ENCODE results near the gene RYK.

DNA sequence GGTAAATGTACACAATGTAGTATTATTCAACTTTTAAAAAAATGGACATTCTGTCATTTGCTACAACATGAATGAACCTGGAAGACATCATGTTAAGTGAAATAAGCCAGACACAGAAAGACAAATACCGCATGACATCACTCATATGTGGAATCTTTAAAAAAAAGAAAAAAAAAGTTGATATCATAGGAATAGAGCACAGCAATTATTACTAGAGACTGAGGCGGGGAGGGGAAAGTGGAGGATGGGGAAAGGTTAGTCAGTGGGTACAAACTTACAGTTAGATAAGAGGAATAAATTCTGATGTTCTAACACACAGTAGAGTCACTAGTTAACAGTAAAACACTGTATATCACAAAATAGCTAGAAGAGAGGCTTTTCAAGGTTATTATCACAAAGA is 22.2 kb downstream of the RYK start:
- TF ChIP-seq NR2F2 (IDR thresholded peaks at IDR 0.05) = no peak
- TF ChIP-seq, protein P1, sequence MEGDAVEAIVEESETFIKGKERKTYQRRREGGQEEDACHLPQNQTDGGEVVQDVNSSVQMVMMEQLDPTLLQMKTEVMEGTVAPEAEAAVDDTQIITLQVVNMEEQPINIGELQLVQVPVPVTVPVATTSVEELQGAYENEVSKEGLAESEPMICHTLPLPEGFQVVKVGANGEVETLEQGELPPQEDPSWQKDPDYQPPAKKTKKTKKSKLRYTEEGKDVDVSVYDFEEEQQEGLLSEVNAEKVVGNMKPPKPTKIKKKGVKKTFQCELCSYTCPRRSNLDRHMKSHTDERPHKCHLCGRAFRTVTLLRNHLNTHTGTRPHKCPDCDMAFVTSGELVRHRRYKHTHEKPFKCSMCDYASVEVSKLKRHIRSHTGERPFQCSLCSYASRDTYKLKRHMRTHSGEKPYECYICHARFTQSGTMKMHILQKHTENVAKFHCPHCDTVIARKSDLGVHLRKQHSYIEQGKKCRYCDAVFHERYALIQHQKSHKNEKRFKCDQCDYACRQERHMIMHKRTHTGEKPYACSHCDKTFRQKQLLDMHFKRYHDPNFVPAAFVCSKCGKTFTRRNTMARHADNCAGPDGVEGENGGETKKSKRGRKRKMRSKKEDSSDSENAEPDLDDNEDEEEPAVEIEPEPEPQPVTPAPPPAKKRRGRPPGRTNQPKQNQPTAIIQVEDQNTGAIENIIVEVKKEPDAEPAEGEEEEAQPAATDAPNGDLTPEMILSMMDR (IDR thresholded peaks at IDR 0.05; ENCODE audit: low read depth, low read length, missing input control) = no peak
- TF ChIP-seq YY1 (IDR thresholded peaks at IDR 0.05) = no peak
- no peak for TF ChIP-seq SP1 (IDR thresholded peaks at IDR 0.05)
- TF ChIP-seq, protein P2, sequence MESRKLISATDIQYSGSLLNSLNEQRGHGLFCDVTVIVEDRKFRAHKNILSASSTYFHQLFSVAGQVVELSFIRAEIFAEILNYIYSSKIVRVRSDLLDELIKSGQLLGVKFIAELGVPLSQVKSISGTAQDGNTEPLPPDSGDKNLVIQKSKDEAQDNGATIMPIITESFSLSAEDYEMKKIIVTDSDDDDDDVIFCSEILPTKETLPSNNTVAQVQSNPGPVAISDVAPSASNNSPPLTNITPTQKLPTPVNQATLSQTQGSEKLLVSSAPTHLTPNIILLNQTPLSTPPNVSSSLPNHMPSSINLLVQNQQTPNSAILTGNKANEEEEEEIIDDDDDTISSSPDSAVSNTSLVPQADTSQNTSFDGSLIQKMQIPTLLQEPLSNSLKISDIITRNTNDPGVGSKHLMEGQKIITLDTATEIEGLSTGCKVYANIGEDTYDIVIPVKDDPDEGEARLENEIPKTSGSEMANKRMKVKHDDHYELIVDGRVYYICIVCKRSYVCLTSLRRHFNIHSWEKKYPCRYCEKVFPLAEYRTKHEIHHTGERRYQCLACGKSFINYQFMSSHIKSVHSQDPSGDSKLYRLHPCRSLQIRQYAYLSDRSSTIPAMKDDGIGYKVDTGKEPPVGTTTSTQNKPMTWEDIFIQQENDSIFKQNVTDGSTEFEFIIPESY (IDR thresholded peaks at IDR 0.05) = no peak
- TF ChIP-seq, protein P3, sequence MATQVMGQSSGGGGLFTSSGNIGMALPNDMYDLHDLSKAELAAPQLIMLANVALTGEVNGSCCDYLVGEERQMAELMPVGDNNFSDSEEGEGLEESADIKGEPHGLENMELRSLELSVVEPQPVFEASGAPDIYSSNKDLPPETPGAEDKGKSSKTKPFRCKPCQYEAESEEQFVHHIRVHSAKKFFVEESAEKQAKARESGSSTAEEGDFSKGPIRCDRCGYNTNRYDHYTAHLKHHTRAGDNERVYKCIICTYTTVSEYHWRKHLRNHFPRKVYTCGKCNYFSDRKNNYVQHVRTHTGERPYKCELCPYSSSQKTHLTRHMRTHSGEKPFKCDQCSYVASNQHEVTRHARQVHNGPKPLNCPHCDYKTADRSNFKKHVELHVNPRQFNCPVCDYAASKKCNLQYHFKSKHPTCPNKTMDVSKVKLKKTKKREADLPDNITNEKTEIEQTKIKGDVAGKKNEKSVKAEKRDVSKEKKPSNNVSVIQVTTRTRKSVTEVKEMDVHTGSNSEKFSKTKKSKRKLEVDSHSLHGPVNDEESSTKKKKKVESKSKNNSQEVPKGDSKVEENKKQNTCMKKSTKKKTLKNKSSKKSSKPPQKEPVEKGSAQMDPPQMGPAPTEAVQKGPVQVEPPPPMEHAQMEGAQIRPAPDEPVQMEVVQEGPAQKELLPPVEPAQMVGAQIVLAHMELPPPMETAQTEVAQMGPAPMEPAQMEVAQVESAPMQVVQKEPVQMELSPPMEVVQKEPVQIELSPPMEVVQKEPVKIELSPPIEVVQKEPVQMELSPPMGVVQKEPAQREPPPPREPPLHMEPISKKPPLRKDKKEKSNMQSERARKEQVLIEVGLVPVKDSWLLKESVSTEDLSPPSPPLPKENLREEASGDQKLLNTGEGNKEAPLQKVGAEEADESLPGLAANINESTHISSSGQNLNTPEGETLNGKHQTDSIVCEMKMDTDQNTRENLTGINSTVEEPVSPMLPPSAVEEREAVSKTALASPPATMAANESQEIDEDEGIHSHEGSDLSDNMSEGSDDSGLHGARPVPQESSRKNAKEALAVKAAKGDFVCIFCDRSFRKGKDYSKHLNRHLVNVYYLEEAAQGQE (IDR thresholded peaks at IDR 0.05) = no peak
- no peak for TF ChIP-seq TAF1 (conservative IDR thresholded peaks at IDR 0.05)
- TF ChIP-seq, protein P4, sequence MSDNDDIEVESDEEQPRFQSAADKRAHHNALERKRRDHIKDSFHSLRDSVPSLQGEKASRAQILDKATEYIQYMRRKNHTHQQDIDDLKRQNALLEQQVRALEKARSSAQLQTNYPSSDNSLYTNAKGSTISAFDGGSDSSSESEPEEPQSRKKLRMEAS (IDR thresholded peaks at IDR 0.05) = no peak
- TF ChIP-seq GABPA (IDR thresholded peaks at IDR 0.05 in 1 of 2, conservative IDR thresholded peaks at IDR 0.05 in 1 of 2) = no peak
- TF ChIP-seq FOXA1 (IDR thresholded peaks at IDR 0.05) = no peak
- TF ChIP-seq JUND (IDR thresholded peaks at IDR 0.05) = no peak
- no peak for TF ChIP-seq RAD21 (IDR thresholded peaks at IDR 0.05)
- no peak for TF ChIP-seq HNF4A (conservative IDR thresholded peaks at IDR 0.05)
- TF ChIP-seq, protein P5, sequence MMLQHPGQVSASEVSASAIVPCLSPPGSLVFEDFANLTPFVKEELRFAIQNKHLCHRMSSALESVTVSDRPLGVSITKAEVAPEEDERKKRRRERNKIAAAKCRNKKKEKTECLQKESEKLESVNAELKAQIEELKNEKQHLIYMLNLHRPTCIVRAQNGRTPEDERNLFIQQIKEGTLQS (IDR thresholded peaks at IDR 0.05) = no peak
